GM19238 (cell line): ENCODE results near the gene ZNF827.
A peak's percentile ranks its signal among the peaks of the same experiment; 100 is the strongest.

Experiments
- DNase-seq: peaks from one replicate; pipeline ENCODE4 v3.0.0; 2011; ENCODE audit warnings: low spot score; ENCODE audit not compliant: insufficient read length

ZNF827 gene

DNA sequence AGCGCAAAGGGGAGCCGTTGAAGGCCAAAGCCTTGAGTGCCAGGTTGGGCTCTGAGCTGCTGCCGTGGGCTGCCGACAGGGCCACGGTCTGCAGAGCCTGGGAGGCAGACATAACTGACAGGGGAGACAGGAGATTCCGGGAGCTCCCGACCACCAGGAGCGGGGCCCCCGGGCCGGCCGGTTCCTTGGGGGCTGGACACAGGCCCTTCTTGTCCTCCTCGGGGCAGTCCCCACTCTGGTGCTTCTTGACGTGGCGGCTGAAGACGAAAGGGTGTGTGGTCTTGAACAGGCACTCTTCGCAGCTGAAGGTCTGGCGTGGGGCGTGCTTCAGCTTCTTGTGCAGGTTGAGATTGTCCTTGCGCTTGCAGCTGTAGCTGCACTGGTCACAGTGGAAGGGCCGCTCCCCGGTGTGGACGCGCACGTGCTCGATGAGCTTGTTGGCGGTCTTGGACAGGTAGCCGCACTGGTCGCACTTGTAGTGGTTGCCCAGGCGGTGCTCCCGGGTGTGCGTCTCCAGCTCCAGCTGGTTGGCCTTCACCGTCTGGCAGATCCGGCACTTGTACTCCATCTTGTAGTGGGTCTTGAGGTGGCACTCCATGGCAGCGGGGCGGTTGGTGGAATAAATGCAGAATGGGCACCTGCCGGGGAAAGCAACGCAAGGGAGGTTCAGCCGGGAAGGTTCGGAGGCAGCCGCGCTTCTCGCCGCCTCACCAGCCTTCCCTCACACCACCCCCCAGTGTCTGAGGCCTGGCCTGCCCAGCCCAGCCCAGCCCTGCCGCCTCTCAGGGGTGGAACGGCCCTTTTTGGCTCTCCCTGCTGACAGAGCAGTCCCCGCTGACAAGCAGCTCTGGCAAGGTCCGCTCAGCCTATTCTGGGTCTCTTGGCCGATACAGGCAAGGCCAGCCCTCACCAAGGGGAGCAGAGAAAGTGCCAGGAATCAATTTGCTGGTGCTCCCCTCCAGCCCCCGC lies 177.4 kb downstream of the ZNF827 start:
- no peak for DNase-seq

DNA sequence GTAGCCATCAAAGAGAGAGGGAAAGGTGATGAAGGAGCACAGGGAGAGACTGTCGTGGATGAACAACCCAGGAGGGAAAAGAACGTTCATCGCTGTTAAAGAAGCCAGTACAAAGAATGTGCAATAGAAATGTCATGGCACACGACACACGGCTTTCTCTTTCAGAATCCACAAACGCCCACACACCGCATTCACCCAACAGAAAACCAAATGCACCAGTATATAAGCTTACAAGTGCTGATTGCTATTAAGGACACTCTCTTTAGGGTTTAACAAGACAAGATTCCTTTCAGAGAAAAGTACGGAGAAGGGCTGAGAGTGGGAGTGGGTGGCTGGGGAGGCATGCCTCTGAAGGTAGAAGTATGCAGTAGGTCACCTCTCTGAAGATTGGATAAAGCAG lies 178.4 kb downstream of the ZNF827 start:
- no peak for DNase-seq

DNA sequence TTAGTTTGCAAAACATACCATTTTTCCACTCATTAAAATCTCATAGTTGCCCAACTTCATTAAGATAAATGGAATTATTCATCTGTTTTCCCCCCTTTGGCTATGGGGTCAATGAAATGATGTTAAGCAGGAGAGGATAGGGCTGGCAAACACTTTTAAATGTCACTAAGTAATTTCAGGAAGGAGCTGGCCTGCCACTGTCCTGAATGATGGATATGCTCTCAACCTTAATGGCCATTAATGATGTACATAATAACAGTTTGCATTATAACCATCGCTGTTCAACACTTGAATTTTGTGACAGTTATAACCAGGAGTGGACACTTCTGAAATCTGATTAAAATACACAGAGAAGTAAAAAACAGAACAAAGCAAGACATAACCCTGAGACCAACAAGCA lies 181.4 kb downstream of the ZNF827 start:
- DNase-seq = no peak

DNA sequence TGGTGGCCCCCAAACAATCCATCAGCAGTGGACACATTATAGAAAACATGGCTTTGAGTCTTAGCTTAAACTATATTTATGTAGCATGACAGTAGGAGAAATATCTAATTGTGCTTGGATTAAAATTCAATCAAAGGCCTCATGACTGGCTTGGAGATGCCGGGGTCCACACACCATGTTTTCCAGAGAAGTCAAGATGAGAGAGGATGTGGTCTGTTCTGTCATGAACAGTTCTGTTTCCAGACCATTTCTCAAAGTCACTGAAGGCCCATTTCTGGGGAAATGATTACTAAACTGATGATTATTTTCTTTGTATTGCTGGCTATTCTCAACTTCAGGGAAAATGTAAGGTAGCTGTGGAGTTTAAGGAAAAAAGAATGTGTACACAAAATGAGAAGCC lies 182.4 kb downstream of the ZNF827 start:
- DNase-seq = no peak

DNA sequence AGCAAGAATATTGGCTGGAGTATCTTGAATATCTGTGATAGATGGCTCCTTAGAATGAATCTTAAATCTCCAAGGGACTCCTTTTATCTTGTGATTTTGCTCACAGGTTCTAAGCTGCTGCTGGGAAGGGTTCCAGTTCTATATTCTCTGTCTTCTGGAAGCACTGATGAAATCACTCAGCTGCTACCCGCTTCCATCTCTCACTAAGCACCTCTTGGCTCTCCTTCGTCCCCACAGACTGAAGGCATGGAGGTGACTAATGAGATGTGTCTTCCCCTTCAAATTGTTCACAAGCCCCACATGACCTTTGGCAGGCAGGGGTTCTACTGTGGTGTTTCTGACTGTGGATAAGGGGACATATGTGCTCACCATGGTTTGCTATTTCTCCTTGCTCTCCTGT lies 182.8 kb downstream of the ZNF827 start:
- no peak for DNase-seq

DNA sequence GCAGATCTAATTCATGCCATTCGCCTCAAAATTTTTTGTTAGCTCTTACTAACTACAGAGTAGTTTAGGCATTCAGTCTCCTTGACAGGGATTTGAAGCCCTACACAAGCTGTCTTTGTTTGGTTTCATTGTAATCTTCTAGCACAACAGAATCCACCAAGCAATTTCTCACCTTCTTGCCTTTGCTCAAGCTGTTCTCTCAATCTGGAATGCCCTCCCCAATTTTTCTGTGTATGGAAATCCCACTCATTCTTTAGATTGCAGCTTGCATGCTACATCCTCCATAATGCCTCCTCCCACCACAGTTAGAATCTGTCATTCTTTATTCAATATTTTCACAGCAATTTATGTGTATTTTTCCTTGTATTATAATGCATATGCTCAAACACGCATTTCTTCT lies 195.0 kb downstream of the ZNF827 start:
- no peak for DNase-seq

DNA sequence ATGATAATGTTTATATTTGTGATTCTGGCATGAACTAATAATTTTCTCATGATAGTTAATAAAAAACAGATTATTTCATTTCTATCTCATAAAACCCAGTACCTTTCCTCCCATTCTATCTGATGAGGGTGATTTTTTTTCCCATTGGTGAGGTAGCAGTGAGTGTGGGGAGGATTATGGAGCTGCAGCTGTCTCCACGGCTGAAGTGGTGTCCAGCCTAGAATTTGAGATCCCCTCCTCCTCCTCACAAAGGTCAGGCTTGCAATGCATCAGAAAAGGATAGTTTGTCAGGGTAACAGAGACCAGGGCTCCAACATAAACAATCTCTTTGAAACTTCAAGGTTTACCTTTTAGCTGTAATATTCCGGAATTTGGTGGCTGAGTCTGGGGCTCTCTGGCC lies 197.8 kb downstream of the ZNF827 start:
- no peak for DNase-seq

DNA sequence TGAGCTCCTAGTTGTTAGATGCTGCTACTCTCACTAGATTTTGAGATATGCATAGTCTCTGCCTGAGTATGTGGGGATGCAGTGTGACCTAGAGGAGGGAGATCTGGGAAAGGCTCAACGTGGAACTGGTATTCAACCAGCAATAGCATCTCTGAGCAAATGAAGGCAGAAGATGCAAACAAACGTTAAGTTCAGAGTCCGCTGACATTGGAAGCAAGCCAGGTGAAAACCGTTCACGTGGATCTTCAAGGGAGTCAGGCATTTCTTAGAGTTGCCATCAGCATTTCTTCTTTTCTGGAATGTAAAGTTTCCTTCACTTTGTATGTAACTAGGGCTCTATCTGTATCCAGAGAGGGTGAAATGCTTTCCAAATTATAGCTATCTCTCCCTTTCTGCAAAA lies 198.8 kb downstream of the ZNF827 start:
- no peak for DNase-seq

DNA sequence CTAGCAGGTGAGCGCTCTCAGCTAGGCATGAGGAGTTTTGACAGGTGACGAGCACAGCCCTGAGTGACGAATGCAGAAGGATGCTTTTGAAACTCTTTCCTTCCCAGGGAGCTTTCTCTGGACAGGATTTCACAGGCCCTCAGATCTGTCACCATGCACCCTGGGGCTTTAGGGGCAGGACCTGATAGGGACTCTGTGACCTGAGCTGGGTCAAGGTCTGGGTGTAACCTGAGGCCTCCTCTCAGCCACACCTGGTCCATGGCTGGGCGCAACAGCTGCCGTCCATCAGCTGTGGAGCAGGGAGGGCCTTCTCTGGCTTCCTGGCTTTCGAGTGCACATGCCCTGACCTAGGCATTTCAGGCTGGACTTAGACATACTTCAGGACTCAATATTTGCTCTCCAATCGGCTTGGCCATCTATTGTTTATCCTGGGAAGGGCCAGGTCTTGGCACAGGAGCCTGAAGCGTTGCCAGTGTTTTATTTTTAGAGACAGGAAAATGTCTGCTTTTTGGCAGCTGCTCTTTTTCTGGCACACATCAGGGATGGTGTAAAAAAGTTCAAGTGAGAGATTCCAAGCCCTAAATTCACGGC lies 202.3 kb downstream of the ZNF827 start:
- DNase-seq = no peak

DNA sequence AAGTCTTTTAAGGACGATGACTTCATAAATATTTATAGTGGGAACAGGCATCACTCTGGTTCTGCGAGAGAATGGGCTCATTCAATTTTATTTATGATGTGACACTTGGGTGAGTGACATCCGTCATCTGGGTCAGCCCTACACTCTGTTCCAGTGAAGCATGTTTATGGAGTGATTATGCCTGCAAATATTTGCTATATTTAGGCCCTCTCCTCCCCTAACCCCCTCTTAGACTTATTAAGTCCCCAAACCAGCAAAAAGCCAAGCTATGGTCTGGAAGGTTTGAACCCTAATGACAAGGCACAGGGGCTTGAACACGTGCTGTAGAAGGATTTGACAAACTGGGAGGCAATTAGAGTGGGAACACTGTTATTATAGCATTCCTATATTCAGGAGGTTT lies 202.8 kb downstream of the ZNF827 start:
- no peak for DNase-seq

DNA sequence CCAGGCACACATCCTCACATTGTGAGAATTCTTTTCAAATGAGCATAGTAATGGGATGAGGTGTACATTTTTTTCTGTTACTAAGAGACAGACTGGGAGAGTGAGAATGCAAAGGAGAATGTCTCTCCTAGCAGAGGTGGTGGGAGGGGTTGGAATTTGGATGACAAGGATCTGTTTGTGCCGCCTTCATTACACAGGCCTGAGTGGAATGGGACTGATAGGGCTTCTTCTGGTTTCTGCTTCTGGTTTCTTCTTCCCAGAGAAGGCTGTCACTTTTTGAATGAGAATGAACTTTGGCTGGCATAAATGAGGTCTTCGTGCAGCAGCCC lies 203.3 kb downstream of the ZNF827 start:
- DNase-seq = no peak

DNA sequence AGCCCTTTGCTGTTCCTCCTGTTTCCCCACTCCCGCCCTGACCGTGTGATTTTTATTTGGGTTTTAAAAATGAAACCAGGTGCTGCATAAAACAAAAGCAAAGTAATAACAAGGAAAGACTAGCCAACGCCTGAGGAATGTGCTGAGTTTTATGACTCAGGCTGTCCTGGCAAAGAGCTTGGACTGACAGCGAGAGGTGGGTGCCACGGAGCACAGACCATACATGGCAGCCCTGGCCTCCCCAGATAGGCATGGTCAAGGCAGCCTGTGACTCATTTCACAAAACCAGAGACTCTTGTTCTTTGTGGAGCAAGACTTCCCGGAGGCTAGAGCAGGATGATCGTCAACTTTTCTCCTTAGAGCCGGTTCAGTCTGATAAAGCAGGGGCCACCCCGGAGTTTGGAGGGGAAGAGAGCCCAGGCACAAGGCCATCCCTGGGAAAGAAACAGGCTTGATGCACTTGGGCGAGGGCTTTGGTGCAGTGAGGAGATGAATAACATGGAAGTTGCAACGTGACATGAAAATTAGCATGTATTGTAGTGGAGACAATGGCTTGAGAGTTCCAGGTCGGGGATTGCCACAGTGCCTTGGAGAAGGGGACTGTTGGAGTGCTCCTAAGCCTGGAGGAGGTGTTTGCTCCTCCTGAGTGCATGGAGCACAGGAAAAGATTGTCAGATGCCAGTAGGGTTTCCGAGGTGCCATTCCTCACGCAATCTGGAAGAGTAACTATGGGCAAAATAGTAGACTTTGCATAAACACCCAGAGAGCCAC lies 203.9 kb downstream of the ZNF827 start:
- DNase-seq = no peak

DNA sequence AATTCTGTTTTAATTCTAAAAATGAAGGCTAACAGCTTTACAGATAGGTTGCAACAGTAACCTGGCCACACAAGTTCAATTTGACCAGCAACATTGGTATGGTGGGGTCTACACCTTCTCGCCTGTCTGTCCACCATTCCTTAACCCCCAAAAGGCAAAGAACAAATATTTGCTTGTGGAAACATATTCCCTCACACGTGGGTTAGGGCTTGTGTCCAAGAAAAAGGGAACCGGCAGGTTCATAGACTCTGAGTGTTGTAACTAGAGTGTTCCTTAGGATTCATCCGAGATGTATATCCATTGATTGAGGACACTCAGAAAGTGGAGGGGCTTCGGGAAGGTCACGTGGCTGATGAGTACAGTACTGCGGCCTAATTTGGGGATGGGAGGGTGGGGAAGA lies 204.6 kb downstream of the ZNF827 start:
- no peak for DNase-seq

DNA sequence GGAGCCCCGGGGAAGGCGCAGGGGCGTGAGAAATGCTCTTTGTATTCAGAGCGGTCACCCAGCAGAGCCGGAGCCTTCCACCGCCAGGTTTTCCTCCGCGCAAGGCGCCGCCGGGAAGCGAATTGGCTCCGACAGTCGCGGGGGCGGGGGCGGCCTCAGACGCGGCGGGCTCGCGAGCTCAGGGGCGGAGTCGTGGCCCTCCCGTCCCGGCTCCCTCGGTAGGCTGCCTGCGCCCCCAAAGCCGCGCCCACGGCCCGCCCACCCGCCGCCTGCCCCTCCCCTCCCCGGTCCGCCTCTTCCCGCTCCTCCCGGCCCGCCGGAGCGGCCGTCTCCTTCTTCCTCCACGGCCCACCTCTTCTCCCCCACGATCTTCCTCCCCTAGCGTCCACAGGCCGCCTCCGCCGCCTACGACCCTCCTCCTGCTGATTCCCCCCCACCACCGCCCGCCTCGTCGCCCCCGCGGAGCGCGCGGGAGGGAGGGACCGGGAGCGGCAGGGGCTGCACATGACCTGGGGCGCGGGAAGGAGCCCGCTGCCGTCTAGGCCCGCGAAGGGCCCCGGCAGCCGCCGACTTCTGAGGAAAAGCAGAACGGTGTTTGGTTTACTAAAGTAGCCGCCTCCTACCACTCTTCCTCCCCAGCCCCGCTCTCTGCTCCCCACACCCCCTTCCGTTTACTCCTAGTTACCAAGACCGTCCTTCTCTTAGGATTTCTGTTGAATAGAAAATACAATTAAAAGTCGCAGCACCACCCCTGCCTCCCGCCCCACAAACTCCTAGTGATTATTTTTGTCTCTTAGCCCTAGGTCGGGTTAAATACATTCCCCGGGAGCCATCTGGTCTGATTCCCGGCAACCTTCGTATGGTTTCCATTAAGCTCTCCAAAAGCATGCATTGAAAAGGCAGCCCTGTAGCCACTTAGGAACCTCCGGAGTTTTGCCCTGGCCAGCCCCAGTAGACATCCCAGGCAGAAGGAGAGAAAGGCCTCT lies 205.4 kb downstream of the ZNF827 start:
- DNase-seq = peak; percentile 79

DNA sequence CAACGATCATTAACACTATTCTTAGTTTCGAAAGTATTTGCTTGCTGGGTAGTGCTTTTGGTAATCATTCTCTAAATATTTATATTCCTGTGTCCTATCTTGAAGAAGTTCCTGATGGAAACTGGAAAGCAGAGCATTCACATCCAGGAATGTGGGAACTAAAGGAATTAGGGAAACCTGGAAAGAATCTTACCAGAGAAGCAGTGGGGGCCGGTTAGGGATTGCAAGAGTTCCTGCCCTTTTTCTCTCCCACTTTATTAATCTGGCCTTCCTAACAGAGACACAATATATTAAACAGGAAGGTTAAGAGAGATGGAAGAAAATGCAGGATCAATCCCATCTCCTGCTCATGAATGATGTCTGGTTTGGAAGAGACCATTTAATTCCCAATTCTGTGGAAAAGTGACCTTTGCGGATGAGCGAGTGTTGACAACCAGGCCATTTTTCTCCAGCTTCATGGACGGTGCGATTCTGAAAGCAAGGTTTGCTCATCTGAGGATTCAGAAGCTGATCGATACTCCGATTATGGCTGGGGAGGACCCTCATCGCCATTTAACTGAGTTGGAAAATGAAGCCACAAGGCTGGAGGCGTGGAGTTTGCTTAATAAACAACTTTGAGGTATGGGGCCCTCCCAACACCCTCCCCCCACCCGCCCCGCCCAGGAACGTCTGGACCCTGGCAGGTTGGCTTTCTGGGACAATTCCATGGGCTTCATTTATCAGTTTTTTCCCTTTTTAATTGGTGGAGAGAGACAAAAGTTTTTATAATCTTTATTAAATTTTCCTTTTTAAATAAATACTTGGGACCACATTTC lies 206.4 kb downstream of the ZNF827 start:
- no peak for DNase-seq

DNA sequence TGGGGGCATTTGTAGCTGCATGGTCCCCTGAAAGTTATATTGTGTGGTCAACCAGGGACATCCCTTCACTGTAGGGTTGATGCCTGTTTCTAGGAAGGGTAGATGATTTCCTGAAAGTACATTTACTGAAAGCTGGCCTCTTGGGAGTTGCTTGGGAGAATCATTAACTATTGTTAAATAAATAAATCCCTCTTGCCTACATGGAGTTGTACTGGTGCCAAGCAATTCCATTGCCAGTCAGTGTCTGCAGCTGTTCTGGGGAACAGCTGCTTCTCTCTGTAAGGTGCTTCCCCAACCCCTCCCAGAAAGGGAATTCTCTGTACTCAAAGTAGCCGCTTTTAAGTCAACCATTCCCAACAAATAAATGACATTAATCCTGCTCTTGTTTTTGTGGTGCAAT lies 207.6 kb downstream of the ZNF827 start:
- no peak for DNase-seq

DNA sequence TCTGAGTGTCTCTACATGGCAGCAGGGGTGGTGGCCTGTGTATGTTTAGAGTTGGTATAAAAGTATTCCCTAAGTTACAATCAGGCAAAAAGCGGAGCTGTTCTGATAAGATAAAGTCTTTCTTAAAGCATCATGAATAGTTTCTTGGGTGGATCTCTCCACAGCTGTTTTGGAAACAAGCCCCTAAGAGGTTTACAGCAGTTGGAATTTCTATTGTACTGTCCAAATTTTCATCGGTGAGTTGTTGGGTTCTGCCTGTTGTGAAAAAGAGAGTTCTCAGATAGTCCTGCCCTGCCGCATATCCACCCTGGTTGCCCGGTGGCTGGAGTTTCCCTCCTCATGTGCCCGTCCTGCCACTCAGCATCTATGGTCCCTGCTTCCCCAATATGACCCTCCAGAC lies 208.6 kb downstream of the ZNF827 start:
- DNase-seq = no peak

DNA sequence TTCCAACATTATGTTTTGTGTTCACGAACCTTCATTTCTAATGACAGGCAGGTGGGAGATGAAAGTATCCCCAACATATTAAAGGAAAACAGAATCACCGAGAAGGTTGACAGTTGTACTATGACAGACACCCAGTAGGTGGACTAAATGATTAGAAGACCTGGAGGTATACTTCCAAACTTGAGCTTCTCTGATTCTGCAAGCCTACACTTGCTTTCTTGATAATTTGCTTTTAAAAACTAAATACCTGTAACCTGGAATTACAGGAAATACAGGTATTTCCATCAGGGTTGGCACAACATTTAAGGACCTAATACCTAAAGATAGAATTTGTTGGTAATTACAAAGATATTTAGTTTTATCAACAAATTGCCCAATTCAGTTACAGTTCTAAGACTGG lies 215.3 kb downstream of the ZNF827 start:
- DNase-seq = no peak

DNA sequence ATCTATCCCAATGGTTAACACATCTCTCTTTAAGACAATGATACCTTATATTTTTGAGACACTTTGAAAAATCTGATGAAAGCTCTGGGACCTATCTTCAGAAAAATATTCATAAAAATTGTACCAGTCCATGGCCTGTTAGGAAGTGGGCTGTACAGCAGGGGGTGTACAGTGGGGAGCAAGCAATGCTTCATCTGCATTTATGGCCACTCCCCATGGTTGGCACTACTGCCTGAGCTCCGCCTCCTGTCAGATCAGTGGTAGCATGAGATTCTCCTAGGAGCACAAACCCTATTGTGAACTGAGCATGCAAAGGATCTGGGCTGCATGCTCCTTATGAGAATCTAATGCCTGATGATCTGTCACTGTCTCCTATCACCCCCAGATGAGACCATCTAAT lies 216.1 kb downstream of the ZNF827 start:
- no peak for DNase-seq

DNA sequence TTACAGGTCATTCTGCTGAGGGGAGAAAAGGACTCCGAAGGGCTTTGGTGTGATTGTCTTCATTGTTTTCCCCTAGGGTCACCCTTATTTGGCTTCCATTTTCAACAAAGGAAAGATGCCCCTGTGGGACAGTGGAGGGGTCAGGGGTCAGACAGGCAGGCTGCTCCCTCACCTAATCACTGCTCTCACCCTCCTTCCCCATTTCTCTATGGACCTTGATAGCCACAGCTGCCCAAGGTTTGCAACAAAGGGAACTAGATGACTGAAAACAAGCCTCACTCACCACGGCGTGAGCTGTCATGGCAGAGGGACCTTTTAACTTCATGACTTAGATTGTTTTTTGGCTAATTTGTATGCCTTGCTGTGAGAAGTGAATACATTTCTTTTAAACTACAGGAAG lies 218.0 kb downstream of the ZNF827 start:
- DNase-seq = no peak
